ENCODE measurements around the gene ROCK1. TPM values are rescaled to one million over a fixed set of nuclear protein-coding genes. Genes with fewer than 3 reads are reported as not detected.
A peak's percentile ranks its signal among the peaks of the same experiment; 100 is the strongest.

Gene ROCK1
- total and polyA plus RNA-seq, 2 of the 8 experiments (the other 6 are each of a cell fraction or from before 2014, with no cell fraction given) = 4.2 to 48.9 TPM

- CTCF ChIA-PET (ENCODE audit: partially characterized antibody) = interaction anchor here (0.6 to 1.6 kb wide), 2 partner anchors 9 to 439 kb away, joined by 4 read pairs; no protein-coding TSS in a partner anchor
- 43% methylated on average over 5 of the region's 5 CpGs; no CpG with 5 or more reads in 1 of the 2 experiments for WGBS, 2 experiments (ENCODE audit: extremely low coverage in 1 of 2, insufficient coverage in 1 of 2, insufficient read length in 1 of 2, insufficient replicate concordance in 2 of 2, low coverage in 1 of 2, low lambda C conversion rate in 2 of 2, missing lambda C conversion rate in 1 of 2)
- TF ChIP-seq EGR1 (IDR thresholded peaks at IDR 0.05; ENCODE audit: borderline replicate concordance, low read depth, low read length) (no peak), USF2 (IDR thresholded peaks at IDR 0.05; ENCODE audit: low read length) (no peak), ZNF274 (IDR thresholded peaks at IDR 0.05; ENCODE audit: borderline replicate concordance, extremely low read depth, low read length) (no peak), SRF (IDR thresholded peaks at IDR 0.05; ENCODE audit: low read depth, low read length) (no peak), FOSL1 (IDR thresholded peaks at IDR 0.05; ENCODE audit: insufficient read depth, low read depth, low read length) (no peak), GABPA (IDR thresholded peaks at IDR 0.05; ENCODE audit: borderline replicate concordance, insufficient read depth, low read length) (no peak), RAD21 (IDR thresholded peaks at IDR 0.05 in 1 of 2, conservative IDR thresholded peaks at IDR 0.05 in 1 of 2; ENCODE audit: low read depth in 2 of 2, low read length in 2 of 2) (no peak), NRF1 (IDR thresholded peaks at IDR 0.05; ENCODE audit: low read depth, low read length) (no peak), TAF7 (optimal IDR thresholded peaks at IDR 0.05; ENCODE audit: borderline replicate concordance, low read depth, low read length) (no peak)
These were observed 6.0 kb upstream of the ROCK1 start for GRCh38 chr18:21117409-21118131.

More at GRCh38 chr18:21117409-21118131, 6.0 kb upstream of the ROCK1 start:
- peaks cover 0 to 4% (median under 1%) of the 10 kb centered on the region in 4 experiments; a peak in 1 of 7 replicates for H3K27me3 ChIP-seq (replicated peaks in 1 of 4; ENCODE audit: control insufficient read depth in 3 of 4, extremely low read depth in 1 of 4, insufficient read depth in 3 of 4, low read length in 3 of 4)
- H3K9ac ChIP-seq (replicated peaks in 1 of 4; ENCODE audit: extremely low read depth in 1 of 4, low read depth in 3 of 4, low read length in 3 of 4) = no peak overlapping the region
- no peaks in the 10 kb centered on the region for H3K36me3 ChIP-seq (ENCODE audit: control insufficient read depth in 2 of 4, insufficient read depth in 4 of 4, low read length in 3 of 4)
- H2BK5ac ChIP-seq (ENCODE audit: low read depth, low read length) = no peak overlapping the region
- POLR2A ChIA-PET (ENCODE audit: partially characterized antibody) = no interaction called here
- no peak overlapping the region for H2AK5ac ChIP-seq (ENCODE audit: low read depth, low read length)
- no peak overlapping the region for H2AFZ ChIP-seq (ENCODE audit: low read length)
- H4K8ac ChIP-seq (ENCODE audit: extremely low read depth, insufficient read depth, low read length) = no peak overlapping the region
- no peak overlapping the region for H2BK120ac ChIP-seq (replicated peaks; ENCODE audit: low read depth, low read length)
- H3K56ac ChIP-seq (replicated peaks; ENCODE audit: insufficient read length, low read depth, low read length) = no peak overlapping the region
- H3K4ac ChIP-seq (replicated peaks; ENCODE audit: insufficient read length, low read depth, low read length) = no peak overlapping the region
- H3K4me2 ChIP-seq (ENCODE audit: insufficient read depth in 1 of 2, low read depth in 2 of 2, low read length in 2 of 2) = peak overlapping the region; percentile 10 to 47; a peak in 2 of 4 replicates
- no peak overlapping the region for H3K23ac ChIP-seq (ENCODE audit: insufficient read length)
- no peak overlapping the region for H3K27ac ChIP-seq (ENCODE audit: low read depth, low read length)
- DNase-seq (ENCODE audit: low read depth in 1 of 2, low spot score in 2 of 2) = no peak
- H4K20me1 ChIP-seq (replicated peaks in 1 of 2; ENCODE audit: control insufficient read depth in 1 of 2, insufficient read depth in 2 of 2, low read length in 2 of 2) = no peaks in the 10 kb centered on the region
- H3K79me2 ChIP-seq (ENCODE audit: control insufficient read depth in 1 of 2, insufficient read depth in 2 of 2, low read length in 2 of 2) = no peaks in the 10 kb centered on the region
- no peak overlapping the region for H2BK12ac ChIP-seq (ENCODE audit: low read depth, low read length)
- H2BK15ac ChIP-seq (ENCODE audit: low read length) = no peak overlapping the region
- peak overlapping the region in 1 of 4 experiments; percentile 23; a peak in 2 of 8 replicates for H3K4me3 ChIP-seq (ENCODE audit: extremely low read depth in 1 of 4, insufficient read depth in 2 of 4, low read depth in 3 of 4, low read length in 4 of 4)
- FAIRE-seq = peak; percentile 28
- no peaks in the 10 kb centered on the region for H3K23me2 ChIP-seq (ENCODE audit: low read depth, low read length)
- H3K9me3 ChIP-seq (ENCODE audit: insufficient read depth in 2 of 2, low read depth in 1 of 2, low read length in 1 of 2) = no peaks in the 10 kb centered on the region
- H4K5ac ChIP-seq (ENCODE audit: insufficient read length, low read depth, low read length) = no peak overlapping the region
- no peak overlapping the region for H2BK20ac ChIP-seq (ENCODE audit: low read length)
- H4K91ac ChIP-seq (replicated peaks; ENCODE audit: insufficient read length, low read length) = no peak overlapping the region
- no peak overlapping the region for H3K14ac ChIP-seq (ENCODE audit: insufficient read length)
- H3K4me1 ChIP-seq (replicated peaks in 1 of 4; ENCODE audit: control insufficient read depth in 3 of 4, insufficient read depth in 4 of 4, low read length in 3 of 4) = peaks cover 0 to 12% (median 4%) of the 10 kb centered on the region in 4 experiments; a peak in 5 of 7 replicates
- H3K79me1 ChIP-seq (ENCODE audit: low read depth, low read length) = no peaks in the 10 kb centered on the region
- H3K18ac ChIP-seq (ENCODE audit: extremely low read depth, low read length) = no peak overlapping the region

All from H1 (cell line).